Duodenal mucosa (tissue), 2 donors: ENCODE results near the gene SIL1.
"Not testable (repeated sequence)": the region's sequence is repeated elsewhere in the genome, so short reads cannot be mapped to it uniquely, and the experiment has no call there.

Source experiments
- H3K27ac ChIP-seq: one replicate; pipeline ENCODE4 v1.7.0; 2013; ENCODE audit warnings: low read depth, low read length
- H3K27me3 ChIP-seq, 2 donors: one replicate each; pipeline ENCODE4 v1.7.0; 2013; ENCODE audit warnings: low read length in 2 of 2, control low read depth in 1 of 2; ENCODE audit not compliant: insufficient read depth in 2 of 2, control insufficient read depth in 1 of 2
- H3K36me3 ChIP-seq, 2 donors: one replicate each; pipeline ENCODE4 v1.7.0; 2013; ENCODE audit warnings: low read length in 2 of 2, control low read depth in 1 of 2; ENCODE audit not compliant: insufficient read depth in 2 of 2, control insufficient read depth in 1 of 2
- H3K4me1 ChIP-seq, 2 donors: one replicate each; pipeline ENCODE4 v1.7.0; 2013; ENCODE audit warnings: low read length in 2 of 2, control low read depth in 1 of 2; ENCODE audit not compliant: insufficient read depth in 2 of 2, control insufficient read depth in 1 of 2
- H3K4me3 ChIP-seq, 2 donors: one replicate each; pipeline ENCODE4 v1.7.0; 2013; ENCODE audit warnings: low read length in 2 of 2, low read depth in 1 of 2
- H3K9ac ChIP-seq, 2 donors: one replicate each; pipeline ENCODE4 v1.7.0; 2013; ENCODE audit warnings: low read length in 2 of 2, low read depth in 1 of 2
- H3K9me3 ChIP-seq, 2 donors: one replicate each; pipeline ENCODE4 v1.7.0; 2013; ENCODE audit warnings: low read length in 2 of 2, control low read depth in 1 of 2; ENCODE audit not compliant: control insufficient read depth in 1 of 2

SIL1 gene

GRCh38 chr5:139223481-139223880, 25.3 kb upstream of the SIL1 start:
- Histone ChIP-seq H3K4me1 (peaks cover 4 to 7% of the 10 kb centered on the region in 2 donors), H3K4me3 (no peak overlapping the region), H3K9ac (no peak overlapping the region), H3K9me3 (no peaks in the 10 kb centered on the region), H3K36me3 (no peaks in the 10 kb centered on the region), H3K27ac (no peak overlapping the region), H3K27me3 (no peaks in the 10 kb centered on the region)

DNA sequence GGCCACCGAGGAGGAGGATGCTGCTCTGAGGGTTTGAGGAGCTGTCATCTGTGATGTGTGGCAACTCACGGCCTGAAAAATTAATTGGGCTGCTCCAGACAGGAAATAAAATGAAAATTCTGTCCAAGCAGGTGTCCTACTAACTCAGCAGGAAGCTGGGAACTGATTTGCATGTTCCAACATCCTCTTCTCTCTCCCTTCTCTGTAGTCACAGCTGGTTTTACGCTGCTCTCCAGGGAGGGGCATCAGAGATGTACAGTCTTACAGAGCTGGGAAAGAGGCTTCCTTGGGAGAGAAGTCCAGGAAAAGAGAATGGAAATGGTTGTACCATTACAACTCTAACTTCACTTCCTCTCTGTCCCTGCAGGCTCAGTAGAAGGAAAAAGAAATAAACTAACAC, 24.2 kb upstream of the SIL1 start:
- Histone ChIP-seq H3K9ac (no peak overlapping the region), H3K4me1 (no peaks in the 10 kb centered on the region), H3K27me3 (no peaks in the 10 kb centered on the region), H3K4me3 (no peak overlapping the region), H3K9me3 (no peaks in the 10 kb centered on the region), H3K27ac (no peak overlapping the region), H3K36me3 (no peaks in the 10 kb centered on the region)

GRCh38 chr5:139218038-139218437, 19.9 kb upstream of the SIL1 start:
- H3K27ac ChIP-seq, H3K4me1 ChIP-seq, H3K9ac ChIP-seq, H3K9me3 ChIP-seq, H3K36me3 ChIP-seq, H3K4me3 ChIP-seq, H3K27me3 ChIP-seq: not testable (repeated sequence)

DNA sequence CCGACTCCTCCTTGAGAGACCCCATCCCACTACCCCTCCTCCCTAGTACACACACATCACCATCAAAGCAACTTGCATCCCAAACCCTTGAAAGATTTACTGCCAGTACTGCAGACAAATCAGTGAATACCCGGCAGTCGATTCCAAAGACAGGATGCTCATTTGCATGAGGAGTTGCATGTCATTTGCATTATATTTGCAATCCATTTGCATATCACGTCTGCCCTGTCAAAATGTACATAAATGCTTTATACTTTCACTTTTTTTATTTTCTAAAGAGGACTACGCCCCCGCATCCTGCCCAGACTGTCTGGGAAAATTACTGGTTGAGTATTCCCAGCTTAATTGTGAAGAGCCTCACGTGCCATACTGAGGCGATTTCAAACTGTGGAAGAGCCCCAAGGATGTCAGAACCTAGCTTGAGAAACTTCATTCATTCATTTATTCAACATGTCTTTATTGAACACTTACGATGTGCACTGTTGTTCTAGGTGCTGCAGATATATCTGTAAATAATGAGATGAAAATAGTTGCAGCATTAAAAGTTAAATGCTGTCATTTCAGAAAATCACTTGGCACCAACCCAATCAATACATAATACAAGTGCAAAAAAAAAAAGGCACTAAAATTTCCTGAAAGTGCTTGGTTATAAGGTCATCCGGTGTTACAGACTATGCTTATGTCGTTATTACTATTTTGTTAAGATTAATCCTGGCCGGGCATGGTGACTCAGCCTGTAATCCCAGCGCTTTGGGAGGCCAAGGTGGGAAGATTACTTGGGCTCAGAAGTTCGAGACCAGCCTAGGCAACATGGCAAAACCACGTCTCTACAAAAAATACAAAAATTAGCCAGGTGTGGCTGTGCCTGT, 17.2 kb upstream of the SIL1 start:
- no peaks in the 10 kb centered on the region for H3K36me3 ChIP-seq
- no peaks in the 10 kb centered on the region for H3K4me1 ChIP-seq
- H3K27ac ChIP-seq = no peak overlapping the region
- no peaks in the 10 kb centered on the region for H3K9me3 ChIP-seq
- H3K9ac ChIP-seq = no peak overlapping the region
- H3K27me3 ChIP-seq = no peaks in the 10 kb centered on the region
- no peak overlapping the region for H3K4me3 ChIP-seq

- Histone ChIP-seq H3K36me3 (no peaks in the 10 kb centered on the region), H3K9me3 (no peaks in the 10 kb centered on the region), H3K9ac (no peak overlapping the region), H3K4me3 (no peak overlapping the region), H3K27me3 (no peaks in the 10 kb centered on the region), H3K4me1 (no peaks in the 10 kb centered on the region), H3K27ac (no peak overlapping the region)
These were observed 16.5 kb upstream of the SIL1 start for GRCh38 chr5:139214646-139215045.

DNA sequence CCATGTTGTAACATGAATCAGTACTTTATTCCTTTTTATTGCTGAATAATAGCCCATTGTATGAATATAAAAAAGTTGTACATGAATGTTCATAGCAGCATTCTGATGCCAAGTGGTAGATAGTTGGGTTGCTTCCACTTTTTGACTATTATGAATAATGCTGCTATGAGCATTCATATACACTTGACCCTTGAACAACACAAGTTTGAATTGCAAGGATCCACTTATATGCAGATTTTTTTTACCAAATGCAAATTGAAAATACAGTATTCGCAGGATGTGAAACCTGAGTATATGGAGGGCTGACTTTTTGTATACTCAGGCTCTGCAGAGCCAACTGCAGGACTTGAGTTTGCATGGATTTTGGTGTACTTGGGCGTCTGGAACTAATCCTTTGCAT, 14.7 kb upstream of the SIL1 start:
- no peaks in the 10 kb centered on the region for H3K36me3 ChIP-seq
- no peaks in the 10 kb centered on the region for H3K27me3 ChIP-seq
- H3K9ac ChIP-seq = no peak overlapping the region
- no peak overlapping the region for H3K4me3 ChIP-seq
- no peaks in the 10 kb centered on the region for H3K4me1 ChIP-seq
- H3K27ac ChIP-seq = no peak overlapping the region
- H3K9me3 ChIP-seq = no peaks in the 10 kb centered on the region

DNA sequence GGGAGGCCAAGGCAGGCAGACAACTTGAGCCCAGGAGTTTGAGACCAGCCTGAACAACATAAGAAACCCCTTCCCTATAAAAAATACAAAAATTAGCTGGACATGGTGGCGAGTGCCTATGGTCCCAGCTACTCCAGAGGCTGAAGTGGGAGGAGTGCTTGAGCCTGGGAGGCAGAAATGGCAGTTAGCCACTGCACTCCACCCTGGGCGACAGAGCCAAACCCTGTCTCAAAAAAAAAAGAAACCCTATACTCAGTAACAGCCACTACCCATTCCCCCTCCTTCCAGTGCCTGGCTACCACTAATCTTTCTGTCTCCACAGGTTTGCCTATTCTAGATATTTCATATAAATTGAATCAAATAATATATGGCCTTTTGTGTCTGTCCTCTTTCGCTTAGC, 14.3 kb upstream of the SIL1 start:
- H3K9ac ChIP-seq = no peak overlapping the region
- no peaks in the 10 kb centered on the region for H3K36me3 ChIP-seq
- H3K4me1 ChIP-seq = no peaks in the 10 kb centered on the region
- no peaks in the 10 kb centered on the region for H3K27me3 ChIP-seq
- H3K27ac ChIP-seq = no peak overlapping the region
- H3K4me3 ChIP-seq = no peak overlapping the region
- H3K9me3 ChIP-seq = no peaks in the 10 kb centered on the region

DNA sequence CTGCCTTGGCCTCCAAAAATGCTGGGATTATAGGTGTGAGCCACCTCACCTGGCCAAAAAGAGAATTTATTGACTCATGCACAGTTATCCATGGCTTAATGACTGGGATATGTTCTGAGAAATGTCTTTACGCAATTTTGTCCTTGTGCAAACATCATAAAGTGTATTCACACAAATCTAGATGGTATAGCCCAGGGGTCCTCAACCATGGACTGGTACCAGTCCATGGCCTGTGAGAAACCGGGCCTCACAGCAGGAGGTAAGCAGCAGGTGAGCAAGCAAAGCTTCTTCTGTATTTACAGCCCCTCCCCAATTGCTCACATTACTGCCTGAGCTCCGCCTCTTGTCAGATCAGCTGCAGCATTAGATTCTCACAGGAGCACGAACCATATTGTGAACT, 12.4 kb upstream of the SIL1 start:
- no peak overlapping the region for H3K27ac ChIP-seq
- no peak overlapping the region for H3K9ac ChIP-seq
- no peaks in the 10 kb centered on the region for H3K27me3 ChIP-seq
- H3K9me3 ChIP-seq = no peaks in the 10 kb centered on the region
- no peak overlapping the region for H3K4me3 ChIP-seq
- no peaks in the 10 kb centered on the region for H3K36me3 ChIP-seq
- no peaks in the 10 kb centered on the region for H3K4me1 ChIP-seq

DNA sequence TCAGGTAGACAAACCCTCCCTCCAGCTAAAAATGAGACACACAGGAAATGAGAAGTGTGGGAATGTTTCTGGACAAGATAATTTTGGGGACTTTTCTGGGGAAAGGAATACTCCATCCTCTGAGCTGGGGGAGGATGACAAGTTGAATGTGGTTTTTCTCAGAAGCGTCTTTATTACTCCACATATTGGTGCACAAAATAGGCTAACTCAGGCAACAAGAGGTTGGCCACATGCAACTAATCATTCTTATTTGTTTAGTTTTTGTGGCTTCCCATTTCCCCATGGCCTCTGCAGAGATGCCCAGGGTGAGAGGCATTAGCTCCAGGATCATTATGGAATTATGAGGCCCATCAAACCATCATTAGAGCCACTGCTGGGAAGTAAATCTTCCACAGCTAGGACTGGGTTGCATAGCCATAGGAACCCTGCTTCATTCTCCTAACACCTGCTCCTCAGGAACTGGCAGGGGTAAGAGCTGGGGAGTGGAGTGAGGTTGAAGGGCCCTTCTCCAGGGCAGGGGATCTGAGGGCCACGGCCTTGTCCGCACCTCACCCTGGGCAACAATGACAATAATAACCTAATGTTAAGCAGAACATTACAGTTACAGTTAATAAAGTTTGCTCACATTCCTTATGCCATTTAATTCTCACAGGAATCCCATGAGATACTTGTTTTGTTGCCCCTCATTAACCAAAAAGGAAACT, 9.3 kb upstream of the SIL1 start:
- no peaks in the 10 kb centered on the region for H3K4me1 ChIP-seq
- no peaks in the 10 kb centered on the region for H3K36me3 ChIP-seq
- no peaks in the 10 kb centered on the region for H3K27me3 ChIP-seq
- H3K4me3 ChIP-seq = no peak overlapping the region
- H3K9ac ChIP-seq = no peak overlapping the region
- H3K9me3 ChIP-seq = no peaks in the 10 kb centered on the region
- no peak overlapping the region for H3K27ac ChIP-seq

DNA sequence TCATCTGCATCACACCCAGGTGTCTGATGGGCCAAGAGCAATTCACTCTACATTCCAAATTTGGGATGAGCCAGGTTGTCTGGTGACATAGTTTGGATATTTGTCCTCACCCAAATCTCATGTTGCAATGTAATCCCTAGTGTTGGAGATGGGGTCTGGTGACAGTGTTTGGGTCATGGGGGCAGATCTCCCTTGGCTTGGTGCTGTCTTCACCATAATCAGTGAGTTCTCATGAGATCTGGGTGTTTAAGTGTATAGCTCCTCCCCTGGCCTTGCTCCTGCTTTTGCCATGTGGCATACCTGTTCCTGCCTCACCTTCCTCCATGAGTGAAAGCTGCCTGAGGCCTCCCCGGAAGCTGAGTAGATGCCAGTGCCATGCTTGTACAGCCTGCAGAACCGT, 7.4 kb upstream of the SIL1 start:
- Histone ChIP-seq H3K9ac (no peak overlapping the region), H3K27me3 (no peaks in the 10 kb centered on the region), H3K27ac (no peak overlapping the region), H3K4me3 (no peak overlapping the region), H3K4me1 (no peaks in the 10 kb centered on the region), H3K36me3 (no peaks in the 10 kb centered on the region), H3K9me3 (no peaks in the 10 kb centered on the region)
